Panc1 (cell line): Measurements from ENCODE around the gene LATS1. TPM values are rescaled to one million over a fixed set of nuclear protein-coding genes. Genes with fewer than 3 reads are reported as not detected.

ENCODE experiments used
- ATAC-seq: fragments of 200-7000 bp; cut with Tn5 transposase; 2 replicates; pipeline ENCODE4 v1.9.1; 2020; ENCODE audit warnings: mild to moderate bottlenecking, moderate library complexity
- BruUV-seq: library from RNA; stranded (reverse); fragments of 400-500 nt; replicated peaks from 2 replicates; lab custom pipeline; 2021; lab: Mats Ljungman, UMichigan
- CTCF ChIA-PET: fragments of 300-600 bp; sonication (Branson Sonifier 250); formaldehyde crosslinking; loops from one replicate; lab custom pipeline; 2022; ENCODE audit warnings: antibody characterized with exemption; lab: Charles Lee
- POLR2A ChIA-PET: fragments of 300-600 bp; sonication (Branson Sonifier 250); formaldehyde crosslinking; loops from one replicate; lab custom pipeline; 2022; ENCODE audit warnings: antibody characterized with exemption; lab: Charles Lee
- DNase-seq: peaks from one replicate; pipeline ENCODE4 v3.0.0-alpha.2; 2010; ENCODE audit warnings: low read depth, low spot score
- H3K27ac ChIP-seq: 2 replicates; pipeline ENCODE4 v1.5.1; 2011; ENCODE audit warnings: mild to moderate bottlenecking, low read length, inconsistent platforms
- H3K27me3 ChIP-seq: fragments of 200-500 bp; sonication (Bioruptor generic); 2 replicates; pipeline ENCODE4 v1.6.0; 2014; ENCODE audit warnings: low read length, inconsistent platforms; ENCODE audit not compliant: control insufficient read depth, insufficient read depth
- H3K36me3 ChIP-seq: fragments of 200-500 bp; sonication (Bioruptor generic); 2 replicates; pipeline ENCODE4 v1.5.1; 2014; ENCODE audit warnings: inconsistent platforms, mild to moderate bottlenecking, low read length, moderate library complexity; ENCODE audit not compliant: control insufficient read depth, insufficient read depth
- H3K4me1 ChIP-seq: 2 replicates; pipeline ENCODE4 v1.5.1; 2011; ENCODE audit warnings: inconsistent platforms, mild to moderate bottlenecking, low read length, moderate library complexity; ENCODE audit not compliant: control insufficient read depth, insufficient read depth
- H3K4me3 ChIP-seq, 2 experiments: 2 replicates each; pipeline ENCODE4 v1.5.1; 2011 to 2012; ENCODE audit warnings: low read depth in 2 of 2, low read length in 2 of 2, mild to moderate bottlenecking in 2 of 2, inconsistent platforms in 1 of 2, moderate library complexity in 1 of 2
- H3K9me3 ChIP-seq: fragments of 200-500 bp; sonication (Bioruptor generic); 2 replicates; pipeline ENCODE4 v1.5.1; 2014; ENCODE audit warnings: low read depth, mild to moderate bottlenecking, inconsistent platforms, low read length, moderate library complexity; ENCODE audit not compliant: control insufficient read depth, insufficient read depth
- POLR2AphosphoS5 ChIP-seq: IDR thresholded peaks from 2 replicates; pipeline ENCODE4 v1.6.1; 2012; ENCODE audit warnings: mild to moderate bottlenecking, low read depth, low read length, moderate library complexity
- REST ChIP-seq, 2 experiments: IDR thresholded peaks; 2 replicates each; pipeline ENCODE4 v1.6.1; 2011 to 2012; ENCODE audit warnings: low read depth in 2 of 2, control low read depth in 1 of 2, low read length in 1 of 2, mild to moderate bottlenecking in 1 of 2, moderate library complexity in 1 of 2; ENCODE audit not compliant: insufficient read depth in 1 of 2
- SIN3A ChIP-seq: IDR thresholded peaks from 2 replicates; pipeline ENCODE4 v1.6.1; 2012; ENCODE audit warnings: low read depth, mild to moderate bottlenecking, low read length, moderate library complexity, borderline replicate concordance; ENCODE audit not compliant: insufficient read depth
- TCF7L2 ChIP-seq: IDR thresholded peaks from 2 replicates; pipeline ENCODE4 v1.6.1; 2011; ENCODE audit warnings: mild to moderate bottlenecking, low read depth, low read length, inconsistent platforms
- in situ Hi-C: cut with HindIII; loops from 2 replicates; pipeline ENCODE4 v1.10.0; 2016; ENCODE audit warnings: low sequenced_read_pairs, low pct_unique_long_range_greater_than_20kb
- intact Hi-C: fragments of 100-400 bp; cut with micrococcal nuclease; formaldehyde crosslinking; loops from one replicate; pipeline ENCODE4 v1.10.0; 2022; ENCODE audit not compliant: unreplicated experiment
- total RNA-seq: library from RNA; stranded (reverse); gene quantifications from one replicate; pipeline ENCODE4 v1.2.1, GENCODE V29; 2021; ENCODE audit not compliant: unreplicated experiment
- TF ChIP-seq, protein P1 (sequence below): fragments of 450-650 bp; IDR thresholded peaks from 2 replicates; pipeline ENCODE4 v1.5.1; 2017; ENCODE audit warnings: mild to moderate bottlenecking

The LATS1 gene
- total RNA-seq, 1 experiment from 2014 or later, result 36.0 TPM

DNA sequence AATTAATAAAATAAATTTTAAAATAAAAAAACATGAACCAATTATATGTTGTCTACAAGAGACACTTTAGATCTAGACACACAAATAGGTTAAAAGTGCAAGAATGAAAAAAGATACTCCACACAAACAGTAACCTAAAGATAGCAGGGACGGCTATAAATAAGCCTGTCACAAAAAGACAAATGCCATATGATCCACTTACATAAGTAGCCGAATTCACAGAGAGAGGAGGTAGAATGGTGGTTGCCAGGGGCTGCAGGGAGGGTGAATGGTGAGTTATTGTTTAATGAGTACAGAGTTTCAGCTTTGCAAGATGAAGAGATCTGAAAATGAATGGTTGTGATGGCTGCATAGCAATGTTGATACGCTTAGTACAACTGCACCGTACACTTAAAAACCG lies 102.1 kb downstream of the LATS1 start:
- Histone ChIP-seq H3K9me3 (no peaks in the 10 kb centered on the region; the same call in 1 of the 2 replicates), H3K4me3 (no peak overlapping the region), H3K4me1 (no peaks in the 10 kb centered on the region), H3K27ac (no peak overlapping the region), H3K27me3 (no peaks in the 10 kb centered on the region), H3K36me3 (no peaks in the 10 kb centered on the region)
- intact Hi-C loops, result no loop called here
- no peak for ATAC-seq
- BruUV-seq, result no TSS peak
- ChIA-PET CTCF (no interaction called here), POLR2A (no interaction called here)
- DNase-seq, result no peak
- TF ChIP-seq, protein P1, sequence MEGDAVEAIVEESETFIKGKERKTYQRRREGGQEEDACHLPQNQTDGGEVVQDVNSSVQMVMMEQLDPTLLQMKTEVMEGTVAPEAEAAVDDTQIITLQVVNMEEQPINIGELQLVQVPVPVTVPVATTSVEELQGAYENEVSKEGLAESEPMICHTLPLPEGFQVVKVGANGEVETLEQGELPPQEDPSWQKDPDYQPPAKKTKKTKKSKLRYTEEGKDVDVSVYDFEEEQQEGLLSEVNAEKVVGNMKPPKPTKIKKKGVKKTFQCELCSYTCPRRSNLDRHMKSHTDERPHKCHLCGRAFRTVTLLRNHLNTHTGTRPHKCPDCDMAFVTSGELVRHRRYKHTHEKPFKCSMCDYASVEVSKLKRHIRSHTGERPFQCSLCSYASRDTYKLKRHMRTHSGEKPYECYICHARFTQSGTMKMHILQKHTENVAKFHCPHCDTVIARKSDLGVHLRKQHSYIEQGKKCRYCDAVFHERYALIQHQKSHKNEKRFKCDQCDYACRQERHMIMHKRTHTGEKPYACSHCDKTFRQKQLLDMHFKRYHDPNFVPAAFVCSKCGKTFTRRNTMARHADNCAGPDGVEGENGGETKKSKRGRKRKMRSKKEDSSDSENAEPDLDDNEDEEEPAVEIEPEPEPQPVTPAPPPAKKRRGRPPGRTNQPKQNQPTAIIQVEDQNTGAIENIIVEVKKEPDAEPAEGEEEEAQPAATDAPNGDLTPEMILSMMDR, result no peak
- in situ Hi-C loops, result no loop called here

DNA sequence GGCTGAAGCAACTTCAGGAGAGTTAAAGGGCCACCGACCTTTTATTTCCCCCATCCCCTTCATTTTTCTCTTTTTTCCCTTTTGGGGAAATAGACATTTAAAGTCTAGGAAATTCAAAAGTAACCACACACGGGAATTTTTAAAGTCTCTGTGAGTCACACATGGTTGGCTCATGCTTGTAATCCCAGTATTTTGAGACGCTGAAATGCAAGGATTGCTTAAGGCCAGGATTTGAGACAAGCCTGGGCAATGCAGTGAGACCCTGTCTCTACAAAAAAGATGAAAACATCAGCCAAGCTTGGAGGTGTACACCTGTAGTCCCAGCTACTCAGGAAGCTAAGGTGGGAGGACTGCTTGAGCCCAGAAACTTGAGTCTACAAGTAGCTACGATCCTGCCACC lies 103.6 kb downstream of the LATS1 start:
- POLR2A ChIA-PET, result no interaction called here
- no TSS peak for BruUV-seq
- ATAC-seq, result no peak
- no peaks in the 10 kb centered on the region for H3K36me3 ChIP-seq
- in situ Hi-C loops, result no loop called here
- H3K4me1 ChIP-seq, result no peaks in the 10 kb centered on the region
- CTCF ChIA-PET, result no interaction called here
- no peaks in the 10 kb centered on the region for H3K27me3 ChIP-seq
- no peak overlapping the region for H3K4me3 ChIP-seq
- DNase-seq, result no peak
- intact Hi-C loops, result no loop called here
- no peak overlapping the region for H3K27ac ChIP-seq
- TF ChIP-seq POLR2AphosphoS5 (no peak), REST (IDR thresholded peaks at IDR 0.05; ENCODE audit: insufficient read depth in 1 of 2, low read depth in 2 of 2, low read length in 1 of 2) (no peak), TCF7L2 (no peak)
- no peaks in the 10 kb centered on the region; the same call in 1 of the 2 replicates for H3K9me3 ChIP-seq

DNA sequence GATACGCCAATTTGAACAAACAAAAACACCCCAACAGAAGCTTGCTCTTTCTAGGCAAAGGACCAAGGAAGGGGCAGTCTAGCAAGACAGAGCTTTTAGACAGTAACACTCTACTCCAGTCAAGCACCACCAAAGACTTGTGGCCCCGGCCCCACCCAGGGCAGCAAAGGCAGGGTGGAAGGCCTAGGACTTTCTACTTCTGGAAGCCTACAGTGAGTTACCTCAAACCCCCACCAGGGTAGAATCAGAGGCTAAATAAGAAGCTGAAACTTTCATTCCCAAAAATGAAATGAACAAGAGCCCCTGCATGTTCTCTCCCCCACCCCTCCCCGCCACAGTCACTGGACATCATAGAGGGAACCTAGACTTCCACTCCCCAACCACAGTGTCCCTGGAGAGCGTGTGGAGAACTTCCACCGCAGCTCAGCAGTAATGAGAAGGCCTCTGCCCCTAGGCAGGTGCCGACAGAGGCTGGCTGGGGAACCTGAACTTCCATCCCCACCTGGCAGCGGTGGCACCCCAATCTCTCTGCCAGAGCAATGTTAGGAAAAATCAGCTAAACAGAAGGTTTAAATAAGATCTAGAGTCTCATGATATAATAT lies 109.4 kb downstream of the LATS1 start:
- CTCF ChIA-PET, result no interaction called here
- H3K4me1 ChIP-seq, result no peaks in the 10 kb centered on the region
- POLR2A ChIA-PET, result no interaction called here

More for the DNA sequence above, 109.4 kb downstream of the LATS1 start:
- Histone ChIP-seq H3K4me3 (no peak overlapping the region), H3K27me3 (no peaks in the 10 kb centered on the region), H3K36me3 (no peaks in the 10 kb centered on the region), H3K27ac (no peak overlapping the region), H3K9me3 (no peaks in the 10 kb centered on the region; the same call in 1 of the 2 replicates)
- BruUV-seq, result no TSS peak
- intact Hi-C loops, result no loop called here
- TF ChIP-seq SIN3A, result no peak
- TF ChIP-seq POLR2AphosphoS5, result no peak
- TF ChIP-seq, protein P1, result no peak
- no peak for TF ChIP-seq REST (IDR thresholded peaks at IDR 0.05; ENCODE audit: insufficient read depth in 1 of 2, low read depth in 2 of 2, low read length in 1 of 2)
- no peak for TF ChIP-seq TCF7L2
- ATAC-seq, result no peak
- no peak for DNase-seq
- in situ Hi-C loops, result no loop called here
